Measurements from ENCODE around the gene ATP9A.
"Not testable (repeated sequence)": the region's sequence is repeated elsewhere in the genome, so short reads cannot be mapped to it uniquely, and the experiment has no call there.

ATP9A gene

DNA sequence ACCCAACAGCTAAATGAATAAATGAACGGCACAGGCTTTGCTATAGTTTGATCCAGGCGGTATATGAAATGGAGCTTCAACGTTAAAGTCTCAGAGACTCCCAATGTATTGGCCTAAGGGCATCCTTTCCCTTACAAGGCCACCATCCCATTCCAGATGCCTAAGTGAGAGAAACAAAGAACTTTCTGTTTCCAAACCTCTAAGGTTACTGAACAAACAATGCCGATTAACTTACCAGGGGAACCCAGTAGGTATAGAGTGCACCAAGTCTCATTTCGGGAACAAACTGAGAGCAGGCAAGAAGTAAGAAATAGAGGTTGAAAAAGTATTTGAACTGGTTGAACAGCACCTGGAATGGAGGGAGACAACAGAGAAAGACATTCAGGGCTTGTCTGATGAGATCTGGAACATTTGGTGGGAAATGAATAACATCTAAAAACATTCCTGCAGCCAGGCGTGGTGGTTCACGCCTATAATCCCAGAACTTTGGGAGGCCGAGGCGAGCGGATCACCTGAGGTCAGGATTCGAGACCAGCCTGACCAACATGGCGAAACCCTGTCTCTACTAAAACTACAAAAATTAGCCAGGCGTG lies 42.5 kb downstream of the ATP9A start:
- no peak for DNase-seq (ENCODE audit: low spot score)

GRCh38 chr20:51723026-51723425 lies 45.2 kb downstream of the ATP9A start:
- not testable (repeated sequence) for DNase-seq (ENCODE audit: low spot score)

GRCh38 chr20:51722246-51722645 lies 45.9 kb downstream of the ATP9A start:
- not testable (repeated sequence) for DNase-seq (ENCODE audit: low spot score)

DNA sequence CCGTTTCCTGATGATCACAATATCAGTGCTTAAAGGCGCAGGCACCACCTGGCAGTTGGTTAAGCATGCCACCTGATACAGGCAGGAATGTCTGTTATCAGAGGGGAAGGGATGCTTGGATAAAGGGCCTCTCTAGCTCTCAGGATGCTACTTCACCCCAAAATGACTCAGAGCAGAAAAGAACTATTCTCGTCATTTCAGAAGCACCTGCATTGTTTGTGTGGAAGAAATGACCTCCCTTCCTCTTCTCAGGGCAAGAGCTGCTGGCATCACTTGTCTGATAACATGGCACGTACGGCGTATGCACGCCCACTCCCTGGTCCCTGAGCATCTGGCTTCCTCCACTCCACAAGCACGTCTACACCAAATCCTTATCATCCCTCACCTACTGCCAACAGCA lies 47.3 kb downstream of the ATP9A start:
- DNase-seq (ENCODE audit: low spot score), result no peak

- DNase-seq (ENCODE audit: low spot score), result no peak
Measured at GRCh38 chr20:51720384-51720783, 47.8 kb downstream of the ATP9A start.

DNA sequence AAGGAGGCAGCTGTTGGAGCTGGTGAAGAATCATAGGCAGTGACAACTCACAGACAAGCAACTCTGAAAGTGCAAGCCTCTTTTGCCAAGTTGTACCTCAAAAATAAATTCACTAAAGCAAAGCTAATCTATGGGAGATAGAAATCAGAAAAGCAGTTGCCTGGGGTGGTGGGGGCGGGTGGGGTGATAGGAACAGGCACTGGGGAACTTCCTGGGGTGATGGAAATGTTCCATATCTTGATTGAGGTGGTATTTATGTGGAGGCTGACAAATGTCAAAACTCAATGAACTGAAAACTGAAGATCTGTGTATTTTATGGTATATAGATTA lies 52.4 kb downstream of the ATP9A start:
- DNase-seq (ENCODE audit: low spot score), result no peak

DNA sequence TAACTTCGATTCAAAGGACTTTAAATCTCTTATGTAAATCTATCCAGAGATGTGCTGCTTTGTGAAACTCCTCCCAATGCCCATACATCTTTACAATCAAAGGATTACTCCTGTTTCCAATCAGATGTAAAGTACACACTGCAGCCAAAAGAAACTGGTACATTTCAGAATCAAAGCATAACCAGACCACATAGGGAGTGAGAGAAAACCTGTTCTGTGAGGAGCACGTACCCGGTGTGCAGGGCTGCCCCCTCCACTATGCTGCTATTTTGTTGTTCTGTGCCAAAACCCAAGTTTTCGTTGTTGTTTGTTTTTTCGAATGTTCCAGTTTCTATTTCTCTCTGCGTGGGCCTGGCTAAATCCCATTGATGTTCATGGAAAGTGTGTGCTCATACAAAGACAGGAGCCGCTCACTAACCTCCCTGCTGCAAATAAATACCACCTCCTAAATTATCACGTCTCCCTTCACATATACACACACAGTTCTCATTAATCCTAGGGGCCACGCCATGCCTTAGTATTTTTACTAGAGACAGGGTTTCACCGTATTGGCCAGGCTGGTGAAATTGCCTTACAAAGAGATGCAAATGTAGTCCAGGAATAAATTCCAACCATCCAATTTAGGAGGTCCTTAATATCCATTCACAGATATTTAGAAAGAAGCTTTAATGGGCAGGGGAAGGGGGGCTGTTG lies 52.9 kb downstream of the ATP9A start:
- DNase-seq (ENCODE audit: low spot score), result no peak

GRCh38 chr20:51713213-51713598 lies 55.0 kb downstream of the ATP9A start:
- DNase-seq (ENCODE audit: low spot score), result no peak

DNA sequence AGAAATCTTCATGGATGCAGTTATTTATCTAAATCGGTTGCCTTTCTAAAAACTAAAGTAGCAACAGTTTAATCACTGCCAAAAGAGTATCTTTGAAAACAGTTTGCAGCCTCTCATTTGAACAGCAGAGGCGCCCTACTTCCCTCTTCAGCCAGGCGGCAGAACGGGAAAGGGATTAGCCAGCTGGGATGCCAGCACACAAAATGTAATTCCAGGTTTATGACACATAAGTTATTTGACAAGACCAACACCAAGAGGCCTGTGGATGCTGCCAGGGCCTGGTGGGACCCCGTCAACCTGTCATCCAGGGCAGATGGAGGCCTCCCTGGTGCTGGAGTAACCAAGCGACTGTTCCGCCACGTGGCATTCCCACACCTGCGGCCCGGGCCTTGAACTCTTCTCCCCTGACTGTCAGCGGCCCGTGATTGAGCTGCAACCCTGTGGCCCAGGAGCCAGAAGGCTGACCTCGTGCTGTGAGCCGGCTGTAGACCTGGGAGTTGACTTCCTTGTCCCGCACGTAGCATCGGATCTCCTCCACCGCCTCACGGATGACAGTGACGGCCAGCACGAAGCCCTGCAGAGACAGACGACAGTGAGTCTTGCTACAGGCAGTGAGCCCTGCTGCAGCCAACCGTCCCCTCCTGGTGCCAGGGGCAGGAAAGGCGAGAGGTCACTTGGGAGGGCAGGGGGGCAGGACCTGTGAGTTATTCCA lies 55.5 kb downstream of the ATP9A start:
- no peak for DNase-seq (ENCODE audit: low spot score)

DNA sequence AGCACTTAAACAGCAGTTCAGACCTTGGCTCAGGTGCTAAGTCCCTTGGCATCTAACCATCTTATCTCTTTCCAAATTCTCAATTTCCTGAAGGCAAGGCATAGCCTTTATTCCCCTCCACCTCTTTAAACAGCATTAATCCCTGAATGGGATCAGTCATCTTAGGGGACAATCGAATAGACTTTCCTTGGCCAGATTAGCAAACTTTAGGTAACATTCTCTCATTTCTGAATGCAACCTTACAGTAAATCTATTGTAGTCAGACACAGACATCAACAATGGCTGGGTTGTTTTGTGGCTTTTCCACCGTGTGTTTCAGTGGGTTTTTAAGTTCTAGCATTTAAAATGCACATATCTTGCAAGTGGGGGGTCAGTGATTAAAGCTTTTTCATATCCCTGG lies 56.8 kb downstream of the ATP9A start:
- DNase-seq (ENCODE audit: low spot score), result no peak

- DNase-seq (ENCODE audit: low spot score), result no peak
Measured at GRCh38 chr20:51710361-51710894, 57.8 kb downstream of the ATP9A start.

DNA sequence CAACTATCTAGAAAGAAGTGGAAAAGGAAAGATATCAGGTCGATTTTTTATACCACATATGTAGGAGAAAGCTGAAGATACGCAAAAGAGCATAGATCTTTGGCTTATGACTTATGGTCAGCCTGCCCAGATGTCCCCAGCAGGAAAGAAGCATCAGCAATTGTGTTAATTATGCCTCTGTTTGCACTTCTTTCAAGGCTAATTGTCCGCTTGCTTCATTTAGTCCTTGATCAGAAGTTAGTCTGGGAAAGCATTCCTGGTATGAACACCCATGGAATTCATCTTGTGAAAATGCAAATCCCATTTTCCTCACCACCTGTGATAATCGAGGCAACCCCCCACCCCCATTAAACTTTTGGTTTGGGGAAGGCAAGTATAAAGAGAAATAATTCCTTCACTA lies 62.8 kb downstream of the ATP9A start:
- DNase-seq (ENCODE audit: low spot score), result no peak

DNA sequence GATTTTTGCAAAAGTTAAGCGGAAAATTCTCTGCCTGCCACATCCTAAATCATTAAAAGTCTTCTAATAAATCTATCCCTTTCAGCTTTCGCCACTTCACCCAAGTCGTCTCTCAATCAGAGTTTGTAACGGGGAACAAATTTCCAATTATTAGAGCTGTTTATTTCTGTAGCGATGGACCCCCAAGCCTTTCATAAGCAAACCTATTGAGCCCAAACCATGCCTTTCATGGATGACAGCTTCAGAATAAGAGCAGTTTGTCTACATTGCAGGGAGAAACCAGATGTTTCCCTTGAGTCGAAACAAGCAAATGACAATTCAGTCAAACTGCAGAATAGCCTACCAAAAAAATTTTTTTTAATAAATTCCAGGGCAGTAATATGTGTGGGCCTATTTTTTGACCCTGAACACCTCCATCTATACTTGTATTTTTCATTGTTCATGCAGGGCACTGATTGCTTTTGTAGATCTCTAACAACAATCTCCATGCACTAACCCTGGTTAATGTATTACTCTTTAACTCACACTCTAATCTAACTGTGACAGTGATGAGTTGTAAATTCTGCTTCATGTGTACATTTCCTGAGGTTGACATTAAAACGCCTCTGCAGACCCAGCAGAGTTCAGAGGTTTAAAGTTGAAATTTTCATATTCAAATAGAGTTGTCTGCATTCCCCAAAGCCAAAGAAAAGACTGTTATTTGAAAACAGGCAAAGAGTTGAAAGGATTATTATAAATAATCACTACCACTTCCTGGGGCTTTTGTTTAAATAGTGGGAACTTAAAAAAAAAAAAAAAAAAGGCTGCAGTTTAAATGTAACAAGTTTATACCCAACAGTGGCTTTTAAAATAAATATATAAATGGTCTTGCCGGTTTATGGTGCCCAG lies 64.5 kb downstream of the ATP9A start:
- no peak for DNase-seq (ENCODE audit: low spot score)

- no peak for DNase-seq (ENCODE audit: low spot score)
Measured at GRCh38 chr20:51702556-51702955, 65.6 kb downstream of the ATP9A start.

DNA sequence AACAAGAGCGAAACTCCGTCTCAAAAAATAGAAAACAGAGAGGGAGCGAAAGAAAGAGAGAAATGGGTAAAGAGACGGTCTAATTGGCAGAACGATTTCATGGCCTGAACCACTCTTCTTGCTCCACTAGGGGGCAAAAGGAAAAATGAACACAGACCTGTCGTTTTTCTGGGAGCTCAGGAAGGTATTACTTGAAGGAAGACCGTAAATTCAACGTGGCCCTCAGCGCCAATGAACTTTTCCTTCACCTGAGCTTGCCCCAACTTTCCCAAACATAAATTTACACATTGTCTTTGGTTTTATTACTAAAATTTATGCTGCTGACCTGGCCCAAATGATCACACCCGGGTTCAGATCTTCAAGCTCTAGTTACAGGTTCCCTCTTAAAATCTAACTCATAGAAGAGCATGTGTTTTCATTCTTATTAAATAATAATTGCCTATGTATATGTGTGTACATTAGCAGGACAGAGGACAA lies 67.3 kb downstream of the ATP9A start:
- peak; percentile 37 for DNase-seq (ENCODE audit: low spot score)

DNA sequence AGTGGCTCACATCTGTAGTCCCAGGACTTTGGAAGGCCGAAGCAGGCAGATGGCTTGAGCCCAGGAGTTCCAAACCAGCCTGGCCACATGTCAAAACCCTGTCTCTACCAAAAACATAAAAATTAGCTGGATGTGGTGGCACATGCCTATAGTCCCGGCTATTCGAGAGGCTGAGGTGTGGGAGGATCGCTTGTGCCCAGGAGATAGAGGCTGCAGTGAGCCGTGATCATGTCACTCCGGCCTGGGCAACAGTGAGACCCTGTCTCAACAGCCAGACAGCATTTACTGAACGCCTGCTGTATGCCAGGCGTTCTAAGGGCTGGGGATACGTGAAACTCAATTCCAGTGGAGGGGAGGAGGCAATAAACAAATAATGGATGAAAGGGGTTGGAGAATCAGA lies 69.9 kb downstream of the ATP9A start:
- DNase-seq (ENCODE audit: low spot score), result no peak

DNA sequence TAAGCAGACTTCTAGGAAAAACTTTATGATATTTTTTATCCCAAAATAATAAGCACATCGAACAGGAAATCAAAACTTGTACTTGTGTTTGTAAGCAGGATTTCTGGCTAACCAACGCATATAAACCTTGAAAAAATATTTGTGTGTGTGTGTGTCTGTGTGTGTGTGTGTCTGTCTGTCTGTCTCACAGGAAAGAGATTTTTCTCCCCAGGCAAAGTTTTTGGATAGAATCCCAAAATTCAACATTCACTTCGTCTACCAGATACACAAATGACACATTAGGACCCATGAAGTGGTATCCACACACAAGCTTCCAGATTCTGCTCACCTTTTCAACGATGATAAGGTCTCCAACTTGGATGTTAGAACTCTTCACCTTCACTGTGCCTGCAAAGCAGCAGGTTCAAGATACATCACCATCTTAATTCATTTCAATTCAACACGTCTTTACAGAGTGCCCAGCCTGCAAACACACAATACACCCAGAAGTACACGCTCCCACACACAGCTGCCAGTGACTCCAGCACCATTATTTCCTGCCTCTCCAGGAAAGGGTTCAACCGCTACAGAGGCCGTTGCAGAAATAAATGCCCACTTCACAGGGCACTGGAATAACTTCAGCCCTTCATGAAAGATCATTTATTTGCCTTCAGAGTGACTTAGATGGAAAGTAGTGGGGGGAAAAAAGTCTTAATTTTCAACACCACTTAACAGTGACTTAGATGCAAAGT lies 70.9 kb downstream of the ATP9A start:
- DNase-seq (ENCODE audit: low spot score), result no peak

DNA sequence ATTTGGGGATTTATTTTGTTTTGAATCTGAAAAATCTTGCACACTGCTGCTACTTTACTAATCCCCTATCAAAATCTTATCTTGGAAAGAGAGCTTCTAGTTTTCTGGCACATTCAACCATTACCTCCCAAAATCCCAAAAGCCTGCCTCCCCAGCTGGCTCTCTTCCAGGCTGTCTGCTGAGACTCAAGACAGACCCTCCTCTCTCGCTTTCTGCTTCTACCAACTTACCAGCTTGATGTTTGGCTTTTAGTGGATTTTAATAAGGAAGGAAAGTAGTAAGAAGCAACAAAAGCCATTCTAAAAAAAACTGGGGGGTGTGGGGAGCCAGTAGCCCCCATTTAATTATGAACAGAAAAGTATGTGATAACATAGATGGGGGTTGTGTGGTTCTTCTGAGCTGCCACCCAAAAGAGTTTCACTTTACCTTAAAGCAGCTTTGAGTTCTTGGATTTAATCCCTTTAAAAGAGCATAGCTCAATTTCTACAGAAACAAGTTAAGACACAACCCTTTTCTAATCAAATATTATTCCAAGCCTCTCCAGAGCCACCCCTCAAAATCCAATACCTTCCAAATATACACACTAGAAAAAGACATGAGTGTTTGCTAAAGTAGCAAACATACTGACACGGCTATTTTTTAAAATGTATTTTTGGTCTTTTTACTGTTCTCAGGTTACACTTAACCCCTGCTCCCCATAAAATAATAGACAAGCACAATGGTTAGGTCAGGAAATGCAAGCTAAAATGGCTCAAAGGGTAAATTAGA lies 71.7 kb downstream of the ATP9A start:
- DNase-seq (ENCODE audit: low spot score), result no peak

- DNase-seq (ENCODE audit: low spot score), result no peak
Measured at GRCh38 chr20:51695574-51696303, 72.5 kb downstream of the ATP9A start.

GRCh38 chr20:51692806-51693400 lies 75.3 kb downstream of the ATP9A start:
- no peak for DNase-seq (ENCODE audit: low spot score)

Measured in germinal center (tissue), 1 donor.